Hepatocyte (in vitro differentiated cells): ENCODE results near the gene C2CD3. TPM values are rescaled to one million over a fixed set of nuclear protein-coding genes. Genes with fewer than 3 reads are reported as not detected.

ENCODE experiments used
- DNase-seq: peaks from one replicate; pipeline ENCODE4 v3.0.0-alpha.2; 2016; ENCODE audit warnings: low spot score
- H2AFZ ChIP-seq: fragments of 200-600 bp; sonication (generic); 2 replicates; pipeline ENCODE4 v1.6.0; 2016; ENCODE audit warnings: antibody characterized with exemption, mild to moderate bottlenecking
- H3K27ac ChIP-seq: fragments of 200-600 bp; sonication (generic); 2 replicates; pipeline ENCODE4 v1.5.1; 2016; ENCODE audit warnings: mild to moderate bottlenecking
- H3K27me3 ChIP-seq: fragments of 200-600 bp; sonication (generic); 2 replicates; pipeline ENCODE4 v1.6.1; 2016
- H3K36me3 ChIP-seq: fragments of 200-600 bp; sonication (generic); replicated peaks from 2 replicates; pipeline ENCODE4 v1.5.1; 2016; ENCODE audit warnings: low read depth; ENCODE audit not compliant: insufficient read depth
- H3K4me1 ChIP-seq: fragments of 200-600 bp; sonication (generic); 2 replicates; pipeline ENCODE4 v1.5.1; 2016; ENCODE audit warnings: mild to moderate bottlenecking, moderate library complexity; ENCODE audit not compliant: insufficient read depth
- H3K4me2 ChIP-seq: fragments of 200-600 bp; sonication (generic); 2 replicates; pipeline ENCODE4 v1.6.0; 2016
- H3K4me3 ChIP-seq: fragments of 200-600 bp; sonication (generic); 2 replicates; pipeline ENCODE4 v1.5.1; 2016; ENCODE audit warnings: mild to moderate bottlenecking
- H3K79me2 ChIP-seq: fragments of 200-600 bp; sonication (generic); 2 replicates; pipeline ENCODE4 v1.6.0; 2017; ENCODE audit warnings: mild to moderate bottlenecking
- H3K9me2 ChIP-seq: fragments of 200-600 bp; sonication (generic); replicated peaks from 2 replicates; pipeline ENCODE4 v1.6.0; 2017; ENCODE audit warnings: mild to moderate bottlenecking; ENCODE audit not compliant: insufficient read depth
- H3K9me3 ChIP-seq: fragments of 200-600 bp; sonication (generic); 2 replicates; pipeline ENCODE4 v1.5.1; 2016; ENCODE audit warnings: low read depth, mild to moderate bottlenecking
- H4K20me1 ChIP-seq: fragments of 200-600 bp; sonication (generic); 2 replicates; pipeline ENCODE4 v1.6.0; 2016; ENCODE audit warnings: mild to moderate bottlenecking; ENCODE audit not compliant: insufficient read depth, poor library complexity, severe bottlenecking
- CTCF ChIP-seq: fragments of 200-600 bp; sonication (generic); IDR thresholded peaks from 2 replicates; pipeline ENCODE4 v1.5.1; 2016; ENCODE audit warnings: antibody characterized with exemption, mild to moderate bottlenecking; ENCODE audit not compliant: poor library complexity
- EZH2 ChIP-seq: fragments of 200-600 bp; sonication (generic); IDR thresholded peaks from 2 replicates; pipeline ENCODE4 v1.6.1; 2016; ENCODE audit warnings: antibody characterized with exemption, mild to moderate bottlenecking, borderline replicate concordance
- EZH2phosphoT487 ChIP-seq: fragments of 200-600 bp; sonication (generic); IDR thresholded peaks from one replicate; pipeline ENCODE4 v1.6.1; 2018; ENCODE audit warnings: antibody characterized with exemption, mild to moderate bottlenecking, low read depth, moderate library complexity; ENCODE audit not compliant: unreplicated experiment, severe bottlenecking
- WGBS: methylation state at CpG from one replicate; pipeline ENCODE4 v1.1.6; 2016; ENCODE audit warnings: low lambda C conversion rate; ENCODE audit errors: missing lambda C conversion rate; 5-methylcytosine and 5-hydroxymethylcytosine counted together
- polyA plus RNA-seq: library from polyadenylated mRNA; unstranded; fragments of >200 nt; fragmentation: Nextera tagmentation; extraction: Ambion mirVana; gene quantifications from 2 replicates; pipeline ENCODE4 v1.2.1, GENCODE V29; 2016
- total RNA-seq: library from RNA; depleted of rRNA; stranded (reverse); fragments of >200 nt; gene quantifications from 2 replicates; pipeline ENCODE4 v1.2.3, GENCODE V29; 2014

Gene C2CD3
- total and polyA plus RNA-seq, 2 experiments from 2014 or later: 9.8 to 16.3 TPM

GRCh38 chr11:74072721-74073120, 98.1 kb downstream of the C2CD3 start:
- no peaks in the 10 kb centered on the region for H3K27me3 ChIP-seq
- no peak overlapping the region for H3K4me2 ChIP-seq
- WGBS: 88% methylated on average over 1 of the region's 1 CpG
- H3K27ac ChIP-seq: no peak overlapping the region
- H3K36me3 ChIP-seq: peaks cover 4% of the 10 kb centered on the region
- H4K20me1 ChIP-seq: no peaks in the 10 kb centered on the region
- H3K4me3 ChIP-seq: no peak overlapping the region
- no peaks in the 10 kb centered on the region for H3K79me2 ChIP-seq
- H3K9me2 ChIP-seq: no peaks in the 10 kb centered on the region
- H3K9me3 ChIP-seq: no peaks in the 10 kb centered on the region
- no peak for DNase-seq
- H2AFZ ChIP-seq: no peak overlapping the region
- H3K4me1 ChIP-seq: peaks cover 13% of the 10 kb centered on the region
- TF ChIP-seq EZH2phosphoT487: no peak
- TF ChIP-seq EZH2: no peak
- TF ChIP-seq CTCF: no peak

GRCh38 chr11:74072286-74072685, 98.5 kb downstream of the C2CD3 start:
- no peaks in the 10 kb centered on the region for H3K9me3 ChIP-seq
- H3K4me2 ChIP-seq: no peak overlapping the region
- 95% methylated on average over 1 of the region's 1 CpG for WGBS
- no peak overlapping the region for H3K27ac ChIP-seq
- no peaks in the 10 kb centered on the region for H3K9me2 ChIP-seq
- DNase-seq: no peak
- H4K20me1 ChIP-seq: no peaks in the 10 kb centered on the region
- peaks cover 13% of the 10 kb centered on the region for H3K4me1 ChIP-seq
- TF ChIP-seq CTCF: no peak
- TF ChIP-seq EZH2phosphoT487: no peak
- no peak for TF ChIP-seq EZH2
- H2AFZ ChIP-seq: no peak overlapping the region
- H3K4me3 ChIP-seq: no peak overlapping the region
- H3K36me3 ChIP-seq: peaks cover 4% of the 10 kb centered on the region
- H3K27me3 ChIP-seq: no peaks in the 10 kb centered on the region
- H3K79me2 ChIP-seq: no peaks in the 10 kb centered on the region

- Histone ChIP-seq H3K27ac (no peak overlapping the region), H3K9me3 (no peaks in the 10 kb centered on the region), H3K27me3 (no peaks in the 10 kb centered on the region), H3K9me2 (no peaks in the 10 kb centered on the region), H2AFZ (no peak overlapping the region), H3K4me1 (peaks cover 19% of the 10 kb centered on the region), H3K4me3 (no peak overlapping the region), H3K4me2 (no peak overlapping the region), H4K20me1 (no peaks in the 10 kb centered on the region), H3K79me2 (no peaks in the 10 kb centered on the region), H3K36me3 (peaks cover 4% of the 10 kb centered on the region)
- WGBS: 89% methylated on average over 3 of the region's 3 CpGs
- TF ChIP-seq EZH2phosphoT487 (no peak), EZH2 (no peak), CTCF (no peak)
- DNase-seq: no peak
These were observed 99.9 kb downstream of the C2CD3 start for GRCh38 chr11:74070723-74071492.
